Caki2 (cell line): ENCODE results near the gene SEBOX. TPM values are rescaled to one million over a fixed set of nuclear protein-coding genes. Genes with fewer than 3 reads are reported as not detected.
A peak's percentile ranks its signal among the peaks of the same experiment; 100 is the strongest.

Experiments used
- DNase-seq: peaks from one replicate; pipeline ENCODE4 v3.0.0-alpha.2; 2015; ENCODE audit warnings: low read depth
- in situ Hi-C: cut with HindIII; loops from 2 replicates; pipeline ENCODE4 v1.10.0; 2016; ENCODE audit warnings: low sequenced_read_pairs, low pct_unique_long_range_greater_than_20kb, mixed read lengths
- total RNA-seq: library from RNA; depleted of rRNA; stranded (reverse); fragments of >200 nt; shearing (Covaris generic); gene quantifications from 2 replicates; pipeline ENCODE4 v1.2.3, GENCODE V29; 2014; ENCODE audit warnings: low replicate concordance

The SEBOX gene
- total RNA-seq, 1 experiment from 2014 or later = not detected

DNA sequence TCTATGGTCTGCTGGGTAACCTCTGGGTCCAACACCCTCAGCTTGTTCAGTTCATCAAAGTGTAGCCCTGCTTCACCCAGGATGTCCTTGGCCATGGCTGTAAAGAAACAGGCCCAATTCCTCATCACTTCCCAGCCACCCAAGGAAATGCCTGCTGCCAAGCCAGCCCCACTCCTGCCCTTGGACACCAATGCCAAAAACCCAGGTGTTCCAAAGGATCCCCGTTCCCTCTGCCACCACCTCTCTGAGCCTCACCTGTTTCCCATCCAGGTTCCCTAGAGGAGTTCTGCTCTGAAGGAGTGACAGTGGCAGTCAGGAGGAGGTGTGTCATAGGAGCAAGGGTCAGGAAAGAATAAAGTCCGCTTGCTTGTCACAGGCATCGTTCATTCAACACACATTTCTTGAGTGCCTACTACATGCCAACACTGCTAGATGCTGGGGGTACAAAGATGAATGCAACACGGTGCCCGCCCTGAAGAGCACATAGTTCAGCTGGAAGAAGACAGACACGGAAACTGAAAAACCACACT lies 33.0 kb downstream of the SEBOX start:
- in situ Hi-C loops = no loop called here
- DNase-seq = no peak

DNA sequence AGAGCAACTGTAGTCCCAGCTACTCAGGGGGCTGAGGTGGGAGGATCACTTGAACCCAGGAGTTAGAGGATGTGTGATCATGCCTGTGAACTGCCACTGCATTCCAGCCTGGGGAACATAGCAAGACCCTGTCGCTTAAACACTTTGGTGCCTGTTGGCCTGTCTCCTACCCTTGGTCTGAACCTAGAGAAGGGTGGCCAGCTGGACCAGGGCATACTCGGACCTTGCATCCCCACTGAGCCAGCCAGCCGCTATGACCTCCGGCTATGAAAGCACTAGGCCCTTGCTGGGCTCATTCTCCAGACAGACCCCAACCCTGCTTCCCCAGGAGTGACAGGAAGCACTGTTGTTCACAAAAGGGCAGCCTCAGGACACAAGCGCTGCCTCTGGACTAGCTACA lies 34.3 kb downstream of the SEBOX start:
- in situ Hi-C loops = no loop called here

DNA sequence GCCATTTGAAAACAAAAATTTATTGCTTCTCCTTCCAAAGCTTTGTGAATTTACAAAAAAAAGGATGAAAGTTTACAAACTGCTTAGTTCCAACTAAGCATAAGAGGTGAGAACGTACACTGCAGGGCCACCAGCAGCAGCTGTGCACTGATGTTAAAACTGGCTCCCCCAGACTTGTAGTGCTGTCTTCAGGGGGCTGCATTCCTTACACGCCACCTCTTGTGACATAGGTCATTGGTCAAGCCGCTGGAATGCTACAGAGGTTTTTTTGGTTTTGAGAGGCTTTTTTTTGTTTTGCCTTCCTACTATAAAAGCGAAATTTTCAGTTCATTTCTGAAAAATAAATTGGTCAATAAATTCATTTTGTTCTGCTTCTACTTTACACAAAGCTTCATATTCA lies 36.7 kb downstream of the SEBOX start:
- no peak for DNase-seq
- in situ Hi-C loops = no loop called here

More for the DNA sequence above, 34.3 kb downstream of the SEBOX start:
- no peak for DNase-seq

DNA sequence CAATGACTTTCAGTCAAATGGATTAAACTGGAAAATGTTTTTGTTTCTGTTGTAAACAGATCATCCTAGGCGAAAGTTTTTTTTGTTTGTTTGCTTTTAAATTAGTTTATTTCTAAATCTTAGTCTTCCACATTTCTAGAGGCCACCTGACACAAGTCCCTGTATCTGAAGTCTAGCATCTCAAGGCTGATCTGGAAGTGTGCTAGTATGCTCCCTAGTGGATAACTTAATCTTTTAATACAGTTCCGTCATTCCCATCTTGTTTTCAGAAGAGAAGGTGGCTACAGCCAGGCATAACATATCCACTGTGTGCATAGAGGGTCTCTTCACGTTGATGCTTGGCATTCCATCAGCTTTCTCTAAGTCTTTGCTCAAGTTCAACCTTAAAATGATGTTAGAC lies 37.3 kb downstream of the SEBOX start:
- in situ Hi-C loops = no loop called here
- DNase-seq = peak; percentile 22

DNA sequence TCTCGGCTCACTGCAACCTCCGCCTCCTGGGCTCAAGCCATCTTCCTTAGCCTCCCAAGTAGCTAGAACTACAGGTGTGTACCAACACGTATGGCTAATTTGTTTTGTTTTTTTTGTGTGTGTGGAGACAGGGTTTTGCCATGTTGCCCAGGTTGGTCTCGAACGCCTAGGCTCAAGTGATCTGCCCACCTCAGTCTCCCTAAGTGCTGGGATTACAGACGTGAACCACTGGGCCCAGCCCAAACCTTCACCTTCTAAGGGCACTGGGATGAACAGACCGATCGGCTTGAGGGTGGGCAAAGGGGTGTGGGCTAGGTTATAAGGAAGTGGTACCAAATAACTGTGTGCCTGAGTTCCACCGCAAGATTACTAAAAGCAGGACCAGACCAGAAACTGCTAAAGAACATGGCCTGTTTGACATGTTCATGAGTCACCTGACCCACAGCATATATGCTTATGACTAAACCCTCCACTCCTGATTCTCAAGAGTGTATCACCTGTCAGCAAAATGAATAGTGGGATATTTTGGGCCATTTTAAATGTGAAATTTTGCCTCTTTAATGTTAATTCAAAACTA lies 37.9 kb downstream of the SEBOX start:
- in situ Hi-C loops = no loop called here
- DNase-seq = no peak

DNA sequence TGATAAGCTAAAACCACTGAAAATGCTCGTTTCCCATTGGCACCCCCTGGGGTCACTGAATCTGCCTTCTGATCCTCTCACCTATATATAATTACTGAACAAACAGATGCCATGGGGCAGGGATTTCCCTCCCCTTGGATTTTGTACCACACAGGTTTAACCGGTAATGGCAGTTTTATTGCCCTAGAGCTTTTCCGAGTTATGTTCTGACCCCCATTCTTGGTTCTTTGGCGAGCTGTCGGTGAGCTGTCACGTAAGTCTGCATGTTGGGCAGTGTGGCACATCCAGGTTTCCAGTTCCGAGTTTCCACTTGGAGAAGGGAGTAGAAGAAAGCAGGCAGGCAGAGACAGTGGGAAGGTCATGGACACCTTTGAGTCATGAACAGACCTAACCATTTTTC lies 38.9 kb downstream of the SEBOX start:
- in situ Hi-C loops = no loop called here
- no peak for DNase-seq

DNA sequence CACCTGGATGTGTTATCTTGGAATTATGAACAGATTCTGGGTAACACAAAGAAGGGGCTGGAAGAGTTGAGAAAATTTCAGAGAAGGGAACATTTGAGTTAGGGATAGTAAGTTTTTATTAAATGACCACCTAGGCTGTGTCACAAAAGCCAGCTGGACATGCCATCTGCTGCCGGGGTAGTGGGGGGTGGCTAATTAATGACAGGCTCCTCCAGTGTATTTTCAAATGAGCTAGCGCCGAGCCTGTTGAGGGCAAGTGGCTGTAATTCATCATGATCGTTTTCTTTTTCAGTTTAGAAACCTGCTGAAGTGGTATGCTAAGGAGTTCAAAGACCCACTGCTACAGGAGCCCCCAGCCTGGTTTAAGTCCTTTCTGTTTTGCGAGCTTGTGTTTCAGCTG lies 39.8 kb downstream of the SEBOX start:
- in situ Hi-C loops = no loop called here
- DNase-seq = no peak

DNA sequence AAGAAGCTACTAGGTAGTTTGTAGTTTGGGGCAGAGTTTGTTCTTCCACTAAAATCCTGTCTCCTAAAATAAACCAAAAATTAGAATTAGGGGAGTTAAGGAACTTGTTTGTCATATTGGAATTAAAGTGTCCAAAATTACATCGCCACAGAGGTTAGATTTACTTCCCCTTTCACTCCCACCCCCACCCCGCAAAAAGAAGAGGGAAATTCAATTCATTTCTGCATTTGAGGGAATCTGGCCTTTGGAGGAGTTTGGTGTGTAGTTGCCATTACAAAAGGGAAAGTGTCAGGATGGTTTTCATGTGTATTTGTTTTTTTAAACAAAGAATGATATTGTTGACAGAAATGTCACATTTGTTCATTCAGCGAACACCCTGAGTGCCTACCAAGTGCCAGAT lies 40.2 kb downstream of the SEBOX start:
- no peak for DNase-seq
- in situ Hi-C loops = no loop called here

DNA sequence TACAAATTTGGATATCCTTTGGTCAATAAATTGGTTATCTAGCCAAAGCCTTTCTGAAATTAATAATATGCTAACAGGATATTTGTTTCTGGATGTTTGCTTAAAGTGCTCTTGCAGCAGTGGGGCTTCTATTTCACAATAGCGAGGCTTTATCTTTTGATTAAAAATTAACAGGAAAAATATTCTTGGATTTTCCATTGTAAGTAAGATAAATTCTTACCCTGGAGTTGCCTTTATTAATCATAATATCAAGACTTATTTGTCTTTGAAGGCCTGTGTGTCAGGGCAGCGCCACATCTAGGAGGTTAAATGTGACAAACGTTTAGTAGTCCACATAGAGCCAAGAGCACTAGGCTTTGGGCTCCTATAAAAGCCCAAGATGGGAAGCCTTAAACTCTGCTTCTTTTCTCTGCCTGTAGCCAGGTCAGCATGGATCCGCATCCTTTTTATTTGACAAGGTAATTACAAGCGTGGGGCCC lies 40.7 kb downstream of the SEBOX start:
- in situ Hi-C loops = no loop called here
- DNase-seq = no peak

DNA sequence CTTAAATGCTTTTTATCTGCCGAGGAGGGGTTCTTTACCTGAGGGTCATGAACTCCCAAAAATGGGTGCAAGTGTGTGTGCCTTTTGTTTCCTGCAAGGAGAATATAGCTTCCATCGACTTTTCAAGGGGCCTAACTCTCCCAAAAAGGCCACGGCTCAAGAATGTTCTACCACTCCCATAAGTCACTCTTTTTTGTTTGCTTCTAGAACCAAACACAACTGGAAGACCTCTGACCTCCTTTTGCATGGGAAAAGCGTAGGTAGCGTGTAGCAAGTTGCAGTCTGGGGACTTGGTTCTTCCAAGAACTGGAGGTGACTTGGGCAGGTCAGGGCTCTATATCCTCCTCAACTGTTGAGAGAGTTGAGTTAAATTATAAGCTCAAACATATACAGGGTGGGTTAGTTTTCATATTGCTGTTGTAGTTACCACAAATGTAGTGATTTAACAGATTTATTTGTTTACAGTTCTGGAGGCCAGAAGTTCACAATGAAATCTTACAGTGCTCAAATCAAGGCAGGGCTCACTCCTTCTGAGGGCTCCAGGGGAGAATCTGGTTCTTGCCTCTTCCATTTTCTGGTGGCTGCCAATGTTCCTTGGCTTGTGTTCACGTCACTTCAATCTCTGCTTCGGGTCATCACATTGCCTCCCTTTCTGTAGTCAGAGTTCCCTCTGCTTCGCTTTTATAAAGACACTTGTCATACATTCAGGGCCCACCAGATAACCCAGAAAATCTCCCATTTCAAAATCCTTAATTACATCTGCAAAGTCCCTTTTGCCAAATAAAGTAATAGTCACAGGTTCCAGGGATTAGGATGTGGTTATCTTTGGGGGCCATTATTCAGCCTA lies 44.6 kb downstream of the SEBOX start:
- in situ Hi-C loops = no loop called here
- no peak for DNase-seq

DNA sequence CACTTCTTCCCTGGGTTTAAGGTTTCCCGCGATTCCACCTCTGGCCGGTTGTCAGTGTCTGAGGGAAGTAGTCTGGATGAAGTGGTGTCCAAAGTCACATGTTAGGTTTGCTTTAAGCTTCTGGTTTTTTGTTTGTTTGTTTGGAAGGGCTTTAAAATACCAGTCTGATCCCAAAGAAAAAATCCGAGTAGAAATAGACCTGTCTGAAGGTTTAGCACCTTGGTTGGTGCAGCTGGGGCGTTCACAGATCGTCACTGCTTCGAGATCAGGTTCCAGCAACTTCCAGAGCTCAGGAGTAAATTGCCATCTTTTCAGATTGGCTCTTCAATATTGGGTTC lies 45.4 kb downstream of the SEBOX start:
- DNase-seq = no peak
- in situ Hi-C loops = no loop called here

DNA sequence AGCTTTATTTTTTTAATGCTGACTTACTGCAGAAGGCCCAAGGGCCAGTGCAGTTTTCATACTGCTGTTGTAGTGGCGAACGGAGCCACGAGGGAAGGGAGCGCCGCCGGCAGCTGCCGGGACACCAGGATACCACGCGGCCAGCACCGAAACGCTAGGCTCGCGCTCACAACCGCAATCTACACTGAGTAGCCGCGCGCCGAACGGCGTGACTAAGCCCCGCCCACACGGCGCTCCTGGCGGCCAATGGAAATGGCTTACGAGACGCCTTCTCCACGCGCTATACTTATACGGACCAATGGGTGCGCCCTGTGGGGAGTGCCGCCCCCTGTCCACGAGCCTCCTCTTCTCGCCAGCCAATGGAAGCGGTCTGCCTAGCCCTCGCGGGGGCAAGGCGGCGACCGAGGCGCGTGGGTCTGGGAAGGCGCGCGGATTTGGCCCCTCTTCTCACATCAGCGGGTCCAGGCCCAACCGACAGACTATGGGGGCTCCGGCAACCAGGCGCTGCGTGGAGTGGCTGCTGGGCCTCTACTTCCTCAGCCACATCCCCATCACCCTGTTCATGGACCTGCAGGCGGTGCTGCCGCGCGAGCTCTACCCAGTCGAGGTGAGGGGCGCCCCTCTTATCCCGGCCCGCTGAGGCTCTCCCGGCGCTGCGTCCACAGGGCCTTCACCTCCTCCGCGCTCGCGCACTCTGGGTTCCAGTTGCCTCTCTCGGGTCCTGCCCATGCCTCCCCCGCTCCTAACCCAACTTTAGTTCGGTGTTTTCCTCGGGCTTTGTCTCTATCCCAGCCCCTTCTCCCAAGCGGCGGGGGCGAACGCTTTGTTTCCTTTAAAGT lies 46.0 kb downstream of the SEBOX start, which contains the start of gene TMEM97:
TMEM97 (plus strand) TSS at position 442 of the 839 bp plus-strand sequence; CDS start at position 482, 40 bp downstream.
- in situ Hi-C loops = no loop called here
- DNase-seq = peak; percentile 96

DNA sequence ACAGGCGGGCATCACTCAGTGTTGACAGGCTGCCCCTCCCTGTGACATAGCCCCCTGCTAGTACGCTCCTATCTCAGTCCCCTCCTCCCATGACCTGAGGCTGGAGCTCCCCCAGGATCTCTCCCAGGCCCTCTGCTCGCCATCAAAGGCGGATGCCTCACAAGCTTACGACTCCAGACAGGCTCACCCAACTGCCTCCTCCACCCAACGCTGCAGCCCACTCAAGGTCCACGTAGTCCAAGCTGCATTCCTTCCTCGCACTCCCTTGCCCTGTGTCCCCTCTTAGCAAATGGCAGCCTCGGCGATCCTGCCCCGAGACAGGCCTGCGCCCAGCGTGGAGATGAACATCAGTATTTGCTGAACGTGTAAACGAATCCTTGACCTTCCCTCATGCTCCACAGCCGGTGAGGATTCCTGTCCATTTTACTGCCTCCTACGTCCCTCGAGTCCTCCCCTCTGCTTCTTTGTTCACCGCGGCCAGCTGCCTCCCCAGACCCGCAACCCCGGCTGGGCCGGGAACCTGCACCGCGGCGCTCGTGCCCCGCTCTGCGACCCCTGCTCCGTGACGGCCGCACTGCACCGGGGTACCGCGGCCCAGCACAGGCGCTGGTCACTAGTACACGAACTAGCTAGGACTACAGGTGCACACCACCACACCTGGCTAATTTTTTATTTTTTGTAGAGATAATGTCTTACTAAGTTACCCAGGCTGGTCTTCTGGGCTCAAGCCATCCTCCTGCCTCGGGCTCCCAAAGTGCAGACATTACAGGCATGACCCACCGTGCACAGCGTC lies 46.8 kb downstream of the SEBOX start:
- DNase-seq = no peak
- in situ Hi-C loops = no loop called here

DNA sequence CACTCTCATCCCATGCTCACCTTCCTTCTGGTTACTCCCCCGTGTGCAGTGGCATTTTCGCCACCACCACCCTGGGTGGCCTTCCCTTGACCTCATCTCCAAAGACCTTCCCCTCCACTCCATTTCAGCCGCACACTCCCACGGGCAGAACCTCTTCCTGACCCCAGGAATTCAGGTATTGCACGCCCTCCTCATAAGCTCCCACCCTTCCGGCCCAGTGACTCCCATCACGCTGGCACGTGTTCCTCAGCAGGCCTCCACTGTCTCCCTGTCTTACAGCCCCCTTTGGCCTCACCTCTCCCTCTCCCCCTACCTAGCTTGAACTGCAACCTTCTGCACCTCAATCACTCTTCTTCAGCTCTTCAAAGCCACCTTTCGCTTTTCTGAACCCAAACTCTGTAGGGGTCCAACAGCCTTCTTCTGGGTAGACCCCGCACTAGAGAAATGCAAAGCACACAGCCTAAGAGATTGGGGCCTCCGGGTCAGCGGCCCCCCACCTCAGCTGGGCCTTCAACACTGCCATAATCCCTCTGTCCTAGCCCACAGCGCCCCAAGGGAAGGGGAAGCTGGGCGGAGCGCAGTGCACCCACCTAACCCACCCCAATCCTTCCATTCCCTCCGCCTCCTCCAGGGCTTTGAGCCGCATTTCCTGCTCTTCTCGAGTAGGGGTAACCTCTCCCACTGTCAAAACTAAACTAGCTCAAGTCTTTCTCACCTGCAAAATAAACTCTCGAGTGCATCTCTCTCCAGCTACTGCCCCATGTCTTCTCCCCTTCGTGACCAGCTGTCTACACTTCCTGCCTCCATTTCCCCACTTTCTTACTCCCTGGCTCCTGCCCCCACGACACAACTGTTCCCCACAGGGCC lies 47.7 kb downstream of the SEBOX start:
- no peak for DNase-seq
- in situ Hi-C loops = no loop called here

DNA sequence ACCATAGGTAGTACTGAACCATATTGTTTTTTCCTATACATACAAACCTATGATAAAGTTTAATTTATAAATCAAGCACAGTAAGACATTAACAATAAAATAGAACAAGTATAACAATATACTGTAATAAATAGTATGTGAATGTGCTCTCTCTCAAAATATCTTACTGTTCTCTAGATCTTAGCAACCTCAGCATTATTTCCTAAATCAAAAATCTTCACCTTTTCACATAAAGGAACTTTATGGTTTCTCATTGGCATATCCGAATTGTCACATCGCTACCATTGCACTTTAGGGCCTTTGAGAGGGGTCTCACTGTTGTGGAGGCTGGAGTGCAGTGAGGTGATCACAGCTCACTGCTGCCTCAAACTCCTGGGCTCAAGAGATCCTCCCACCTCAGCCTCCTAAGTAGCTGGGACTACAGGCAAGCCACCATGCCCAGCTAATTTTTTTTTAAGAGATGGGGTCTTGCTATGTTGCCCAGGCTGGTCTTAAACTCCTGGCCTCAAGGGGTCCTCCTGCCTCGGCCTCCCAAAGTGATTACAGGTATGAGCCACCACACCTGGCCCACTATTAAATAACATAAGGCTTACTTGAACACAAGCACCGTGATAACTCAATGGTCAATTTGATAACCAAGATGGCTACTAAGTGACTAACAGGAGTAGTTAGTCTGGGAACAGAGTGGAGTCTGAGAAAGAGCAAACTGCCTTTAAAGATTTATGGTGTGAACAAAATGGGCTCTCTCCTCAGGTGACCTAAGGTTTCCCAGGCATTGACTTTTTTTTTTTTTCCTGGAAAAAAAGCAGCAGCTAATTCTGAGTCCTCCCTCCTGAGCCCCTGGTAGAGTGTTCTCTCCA lies 48.9 kb downstream of the SEBOX start:
- in situ Hi-C loops = no loop called here
- DNase-seq = no peak

DNA sequence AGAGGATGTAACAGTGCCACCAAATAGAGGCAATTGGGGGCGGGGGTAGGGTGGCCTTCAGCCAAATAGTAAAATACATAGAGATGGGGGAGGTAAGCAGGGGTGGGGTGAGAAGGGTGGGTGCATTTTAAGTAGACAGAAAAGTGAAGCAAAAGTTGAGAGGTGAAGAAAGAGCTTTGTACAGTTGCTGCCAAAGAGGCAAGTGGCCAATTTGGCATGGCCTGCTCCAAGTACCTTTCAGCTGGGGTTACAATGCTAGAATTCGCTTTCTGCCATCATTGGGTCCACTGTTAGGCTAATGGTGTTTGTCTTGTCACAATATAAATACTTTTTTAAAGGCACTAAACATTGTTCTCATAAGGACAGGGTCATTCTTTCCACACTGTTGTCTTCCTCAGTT lies 51.2 kb downstream of the SEBOX start:
- no peak for DNase-seq
- in situ Hi-C loops = no loop called here
